Activated naive CD4-positive, alpha-beta T cell treated with anti-CD3 and anti-CD28 coated beads, Interleukin-2, amount 50 U/mL, for 72 hours (primary cell): Measurements from ENCODE around the gene UMPS. TPM values are rescaled to one million over a fixed set of nuclear protein-coding genes. Genes with fewer than 3 reads are reported as not detected.
"Not testable (repeated sequence)": the region's sequence is repeated elsewhere in the genome, so short reads cannot be mapped to it uniquely, and the experiment has no call there.

Experiments
- ATAC-seq, 2 donors: fragments of 150-1000 bp; cut with Tn5 transposase; 2 replicates each; pipeline ENCODE4 v1.10.0; 2021; ENCODE audit warnings: mild to moderate bottlenecking in 2 of 2, moderate library complexity in 2 of 2
- DNase-seq, 2 donors: peaks; one replicate each; pipeline ENCODE4 v3.0.0; 2021 to 2022; ENCODE audit warnings: low spot score in 2 of 2
- H3K27ac Mint-ChIP-seq, 2 donors: one replicate each; pipeline ENCODE4 v1.8.0; 2022; ENCODE audit warnings: mild to moderate bottlenecking in 2 of 2, mixed read lengths in 2 of 2
- H3K36me3 Mint-ChIP-seq, 2 donors: one replicate each; pipeline ENCODE4 v1.8.0; 2022; ENCODE audit warnings: mixed read lengths in 2 of 2
- H3K9me3 Mint-ChIP-seq, 2 donors: one replicate each; pipeline ENCODE4 v1.8.0; 2022; ENCODE audit warnings: mixed read lengths in 2 of 2
- total RNA-seq, 2 donors: library from RNA; stranded (reverse); gene quantifications; one replicate each; pipeline ENCODE4 v1.2.3, GENCODE V29; 2022

UMPS gene
- total RNA-seq, 2 donors from 2014 or later: 32.2 to 45.6 TPM

GRCh38 chr3:124752051-124752450 lies 21.8 kb downstream of the UMPS start:
- Mint-ChIP-seq H3K36me3 (no peaks in the 10 kb centered on the region), H3K9me3 (no peaks in the 10 kb centered on the region), H3K27ac (no peak overlapping the region)
- ATAC-seq (no peak), DNase-seq (no peak)

DNA sequence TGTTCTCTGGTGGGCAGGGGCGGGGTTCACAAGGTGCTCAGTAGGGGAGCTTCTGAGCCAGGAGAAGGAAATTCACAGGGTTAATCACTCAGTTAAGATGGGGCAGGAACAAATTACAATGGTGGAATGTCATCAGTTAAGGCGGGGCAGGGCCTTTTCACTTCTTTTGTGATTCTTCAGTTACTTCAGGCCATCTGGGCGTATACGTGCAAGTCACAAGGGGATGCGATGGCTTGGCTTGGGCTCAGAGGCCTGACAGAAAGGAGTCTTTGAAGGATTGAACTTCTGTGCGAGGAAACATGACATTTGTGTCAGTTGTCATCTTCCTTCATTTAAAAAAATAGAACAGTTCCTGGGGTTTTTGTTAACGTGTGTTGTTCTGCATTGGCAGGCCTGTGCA lies 27.7 kb downstream of the UMPS start:
- not testable (repeated sequence) for H3K9me3 Mint-ChIP-seq, DNase-seq, H3K36me3 Mint-ChIP-seq, ATAC-seq, H3K27ac Mint-ChIP-seq

DNA sequence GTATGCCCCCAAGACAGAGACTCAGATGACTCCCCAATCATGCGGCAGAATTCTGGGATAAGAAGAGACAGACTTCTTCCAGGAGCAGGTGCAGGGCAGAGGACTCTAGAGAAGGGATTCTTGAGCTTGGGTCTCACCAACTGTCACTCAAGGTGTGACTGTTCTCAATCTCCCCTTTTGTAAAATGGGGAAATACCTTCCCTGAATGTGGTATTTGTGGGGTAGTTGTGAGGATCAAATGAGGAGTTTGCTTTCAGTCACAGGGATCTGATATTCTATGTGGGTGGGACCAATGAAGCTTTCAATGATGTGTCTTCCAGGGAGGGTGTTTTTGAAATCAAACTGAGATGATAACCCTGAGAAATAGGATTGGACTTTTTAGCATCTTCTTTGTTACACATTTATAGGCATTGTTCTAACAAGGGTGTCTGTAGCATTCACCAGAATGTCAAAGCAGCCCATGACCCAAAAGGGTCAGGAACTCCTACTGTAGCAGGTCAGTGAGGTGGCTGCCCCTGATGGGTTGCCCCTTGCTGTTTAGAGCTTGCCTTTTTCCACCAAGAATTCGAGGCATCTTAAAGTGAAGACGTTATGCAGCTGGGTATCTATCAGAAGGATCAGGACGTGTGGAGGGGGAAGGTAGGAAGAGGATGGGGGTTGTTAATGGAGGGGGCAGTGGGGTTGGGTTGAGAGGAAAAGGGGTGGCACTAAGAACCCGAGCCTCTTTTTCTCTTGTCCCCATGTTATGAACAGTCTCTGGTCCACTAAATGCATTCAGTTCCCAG lies 28.8 kb downstream of the UMPS start:
- no peak overlapping the region for H3K27ac Mint-ChIP-seq
- H3K36me3 Mint-ChIP-seq: no peaks in the 10 kb centered on the region
- DNase-seq: no peak
- ATAC-seq: peak in 1 of 2 donors; percentile 81
- no peaks in the 10 kb centered on the region for H3K9me3 Mint-ChIP-seq

DNA sequence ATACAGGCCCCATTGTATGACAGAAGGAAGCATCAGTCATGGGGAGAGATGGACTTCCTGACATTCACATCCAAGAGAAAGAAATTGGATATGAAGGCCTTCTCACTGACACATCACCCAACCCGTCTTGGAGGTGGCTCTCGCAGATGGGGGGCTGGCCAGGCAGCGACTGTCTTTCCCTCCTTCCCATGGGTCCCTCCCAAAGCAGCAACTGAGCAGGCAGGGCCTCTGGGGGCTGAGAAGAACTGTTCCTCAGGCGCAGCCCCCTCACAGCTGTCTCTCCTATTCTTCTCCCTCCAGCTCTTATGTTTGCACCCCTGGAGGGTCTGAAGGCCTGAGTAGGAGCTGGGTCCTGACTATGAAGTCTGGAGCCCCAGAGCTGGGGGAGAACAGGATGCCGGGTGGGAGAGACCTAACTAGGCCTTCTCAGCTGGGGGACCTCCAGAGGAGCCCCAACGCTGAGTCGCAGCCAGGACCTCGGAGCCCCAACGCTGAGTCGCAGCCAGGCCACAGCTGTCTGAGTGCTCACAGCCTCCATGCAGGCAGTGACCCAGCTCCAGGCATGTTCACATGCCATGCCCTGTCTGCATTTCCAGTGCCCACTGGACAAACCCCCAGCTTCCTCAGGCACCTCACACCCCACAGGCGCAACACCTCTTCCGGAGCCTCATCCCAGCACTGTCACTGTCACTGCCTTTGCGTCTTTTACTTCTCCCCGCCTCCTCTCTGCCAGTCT lies 29.6 kb downstream of the UMPS start:
- Mint-ChIP-seq H3K27ac (no peak overlapping the region), H3K36me3 (no peaks in the 10 kb centered on the region), H3K9me3 (no peaks in the 10 kb centered on the region)
- no peak for DNase-seq
- no peak for ATAC-seq

DNA sequence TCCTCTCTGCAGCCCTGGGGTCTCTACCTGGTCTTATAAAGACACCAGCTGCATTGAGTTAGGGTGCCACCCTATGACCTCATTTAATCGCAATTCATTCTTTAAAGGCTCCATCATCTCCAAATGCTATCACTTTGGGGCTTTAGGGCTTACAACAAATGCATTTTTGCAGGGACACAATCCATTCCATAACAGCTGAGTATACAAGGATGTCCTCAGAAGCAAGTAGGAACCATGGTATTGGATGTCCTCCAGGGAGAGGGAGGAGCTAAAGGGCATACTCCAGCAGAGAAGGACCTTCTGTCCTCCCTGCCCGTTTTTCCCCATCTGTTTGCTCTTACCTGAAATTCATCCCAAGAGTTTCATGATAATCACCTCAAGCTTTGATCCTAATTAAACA lies 30.3 kb downstream of the UMPS start:
- ATAC-seq (no peak), DNase-seq (no peak)
- Mint-ChIP-seq H3K9me3 (no peaks in the 10 kb centered on the region), H3K36me3 (no peaks in the 10 kb centered on the region), H3K27ac (no peak overlapping the region)

GRCh38 chr3:124761250-124761796 lies 31.1 kb downstream of the UMPS start:
- DNase-seq: peak; percentile 64 to 83
- H3K36me3 Mint-ChIP-seq: no peaks in the 10 kb centered on the region
- H3K27ac Mint-ChIP-seq: peak overlapping the region in 1 of 2 donors; percentile 40
- no peaks in the 10 kb centered on the region for H3K9me3 Mint-ChIP-seq
- ATAC-seq: peak; percentile 69 to 71

DNA sequence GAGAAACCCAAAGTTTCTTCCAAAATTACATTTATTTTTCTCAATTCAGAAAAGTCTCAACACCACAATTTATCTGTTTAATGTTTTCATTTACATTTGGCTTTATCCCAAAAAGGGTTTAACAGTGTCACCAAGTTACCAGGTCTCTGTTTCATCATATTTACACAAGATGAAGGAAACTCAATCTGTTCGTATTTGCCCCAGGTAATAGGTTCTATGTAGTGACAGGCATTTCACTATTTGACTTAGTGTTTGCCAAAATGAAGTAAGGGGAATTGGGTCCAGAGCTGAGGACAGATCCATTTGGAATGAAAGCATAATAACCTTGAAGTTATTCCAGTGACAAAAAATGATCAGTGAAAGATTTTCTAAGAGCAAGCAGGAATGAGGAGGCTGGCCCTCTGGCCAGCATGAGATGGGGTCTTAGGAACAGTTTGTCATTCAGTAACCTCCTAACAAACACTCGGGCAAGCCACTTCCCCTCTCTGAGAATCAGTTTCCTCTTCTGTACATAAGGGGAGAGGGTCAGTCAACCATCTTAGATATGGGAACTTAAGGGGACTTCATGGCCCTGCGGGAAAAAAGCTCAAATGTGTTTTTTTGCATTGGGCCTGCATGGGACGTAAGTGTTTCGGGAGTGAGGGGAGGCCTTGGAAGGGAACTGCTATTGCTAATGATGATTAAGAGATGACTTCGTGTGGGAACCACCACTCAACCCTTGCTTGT lies 31.8 kb downstream of the UMPS start:
- no peaks in the 10 kb centered on the region for H3K9me3 Mint-ChIP-seq
- ATAC-seq: no peak
- no peak overlapping the region for H3K27ac Mint-ChIP-seq
- no peaks in the 10 kb centered on the region for H3K36me3 Mint-ChIP-seq
- no peak for DNase-seq

GRCh38 chr3:124762661-124763011 lies 32.4 kb downstream of the UMPS start:
- H3K27ac Mint-ChIP-seq: no peak overlapping the region
- no peak for ATAC-seq
- no peaks in the 10 kb centered on the region for H3K9me3 Mint-ChIP-seq
- H3K36me3 Mint-ChIP-seq: no peaks in the 10 kb centered on the region
- no peak for DNase-seq

DNA sequence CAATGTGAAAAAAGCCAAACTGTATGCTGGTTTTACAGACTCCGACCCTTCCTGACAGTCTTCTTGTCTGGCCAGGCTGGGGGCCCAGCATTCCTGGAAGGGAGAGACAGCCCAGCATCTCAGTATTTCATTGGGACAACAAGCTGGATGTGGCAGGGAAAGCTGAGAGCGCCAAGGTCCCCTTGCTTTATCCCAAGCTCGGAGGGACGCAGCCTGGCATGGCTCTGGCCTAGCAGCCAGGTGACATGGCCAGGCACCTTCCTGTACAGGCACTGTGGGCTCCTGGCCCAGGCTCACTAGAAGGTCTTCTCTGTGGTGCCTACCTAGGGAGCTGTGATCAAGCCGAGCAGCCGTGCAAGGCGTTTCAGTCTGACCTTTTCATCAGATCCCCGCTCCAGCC lies 33.0 kb downstream of the UMPS start:
- H3K27ac Mint-ChIP-seq: no peak overlapping the region
- no peaks in the 10 kb centered on the region for H3K9me3 Mint-ChIP-seq
- no peaks in the 10 kb centered on the region for H3K36me3 Mint-ChIP-seq
- no peak for DNase-seq
- no peak for ATAC-seq

- peak overlapping the region; percentile 11 to 12 for H3K27ac Mint-ChIP-seq
- no peaks in the 10 kb centered on the region for H3K9me3 Mint-ChIP-seq
- no peak for DNase-seq
- no peak for ATAC-seq
- H3K36me3 Mint-ChIP-seq: no peaks in the 10 kb centered on the region
Observed at GRCh38 chr3:124763644-124764358, 33.5 kb downstream of the UMPS start.

GRCh38 chr3:124764746-124765145 lies 34.5 kb downstream of the UMPS start:
- DNase-seq (no peak), ATAC-seq (no peak)
- H3K36me3 Mint-ChIP-seq: no peaks in the 10 kb centered on the region
- peak overlapping the region in 1 of 2 donors; percentile 11 for H3K27ac Mint-ChIP-seq
- no peaks in the 10 kb centered on the region for H3K9me3 Mint-ChIP-seq

DNA sequence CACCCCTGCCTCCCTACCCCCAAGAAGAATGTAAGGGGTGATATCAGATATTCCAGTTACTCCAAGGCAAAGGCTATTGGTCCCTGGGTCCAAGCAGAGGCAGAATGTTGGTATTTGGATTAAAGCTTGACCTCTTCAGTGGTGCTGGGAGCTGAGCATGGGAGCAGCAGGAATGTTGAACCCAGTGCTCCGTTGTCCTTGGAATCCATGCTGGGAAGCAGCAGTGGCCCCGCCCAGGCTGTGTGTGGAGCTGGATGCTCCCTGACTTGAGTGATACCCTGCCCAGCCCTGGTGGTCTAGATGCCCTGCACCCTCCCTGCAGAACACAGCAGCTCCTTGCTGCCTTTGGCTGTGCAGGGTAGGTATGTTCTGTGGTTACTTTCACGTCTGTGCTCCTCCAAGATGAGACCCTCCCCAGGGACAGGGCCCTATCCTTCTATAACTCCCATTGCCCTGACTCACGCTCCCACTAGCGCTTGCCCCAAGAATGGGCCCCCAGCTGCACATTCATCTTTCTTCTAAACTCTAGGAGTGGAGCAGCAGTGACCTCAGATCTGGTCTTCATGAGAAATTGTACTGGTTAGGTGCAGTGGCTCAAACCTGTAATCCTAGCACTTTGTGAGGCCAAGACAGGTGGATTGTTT lies 35.1 kb downstream of the UMPS start:
- DNase-seq (no peak), ATAC-seq (no peak)
- no peaks in the 10 kb centered on the region for H3K36me3 Mint-ChIP-seq
- H3K27ac Mint-ChIP-seq: no peak overlapping the region
- H3K9me3 Mint-ChIP-seq: no peaks in the 10 kb centered on the region

- Mint-ChIP-seq H3K36me3 (no peaks in the 10 kb centered on the region), H3K27ac (no peak overlapping the region), H3K9me3 (no peaks in the 10 kb centered on the region)
- DNase-seq (no peak), ATAC-seq (no peak)
Observed at GRCh38 chr3:124766113-124767095, 36.2 kb downstream of the UMPS start.

DNA sequence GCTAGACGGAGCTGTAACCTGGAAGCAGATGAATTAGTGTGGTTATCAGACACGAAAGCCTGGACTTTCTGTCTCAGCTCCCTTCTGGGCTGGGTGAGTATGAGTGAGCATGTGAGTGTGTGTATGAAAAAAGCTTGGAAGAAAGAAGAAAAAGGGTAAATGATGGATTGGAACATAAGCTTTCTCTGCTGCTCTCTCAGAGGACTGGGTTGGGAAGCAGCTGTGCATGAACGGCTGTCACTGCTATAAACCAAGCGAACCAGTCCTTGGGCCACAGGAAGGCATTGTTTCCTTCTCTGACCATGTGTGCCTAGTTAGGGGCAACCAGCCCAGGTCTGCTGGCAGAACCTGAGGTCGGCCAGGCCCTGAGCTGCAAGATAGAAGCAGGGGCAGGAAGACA lies 37.0 kb downstream of the UMPS start:
- DNase-seq: no peak
- no peaks in the 10 kb centered on the region for H3K36me3 Mint-ChIP-seq

GRCh38 chr3:124767691-124768090 lies 37.4 kb downstream of the UMPS start:
- Mint-ChIP-seq H3K27ac (no peak overlapping the region), H3K9me3 (no peaks in the 10 kb centered on the region), H3K36me3 (no peaks in the 10 kb centered on the region)
- DNase-seq: no peak
- no peak for ATAC-seq

More for the DNA sequence above, 37.0 kb downstream of the UMPS start:
- Mint-ChIP-seq H3K9me3 (no peaks in the 10 kb centered on the region), H3K27ac (no peak overlapping the region)
- no peak for ATAC-seq
